Measurements from ENCODE around the gene ACBD4. TPM values are rescaled to one million over a fixed set of nuclear protein-coding genes. Genes with fewer than 3 reads are reported as not detected.

Gene ACBD4
- total RNA-seq, 1 experiment from 2014 or later: 21.8 TPM

DNA sequence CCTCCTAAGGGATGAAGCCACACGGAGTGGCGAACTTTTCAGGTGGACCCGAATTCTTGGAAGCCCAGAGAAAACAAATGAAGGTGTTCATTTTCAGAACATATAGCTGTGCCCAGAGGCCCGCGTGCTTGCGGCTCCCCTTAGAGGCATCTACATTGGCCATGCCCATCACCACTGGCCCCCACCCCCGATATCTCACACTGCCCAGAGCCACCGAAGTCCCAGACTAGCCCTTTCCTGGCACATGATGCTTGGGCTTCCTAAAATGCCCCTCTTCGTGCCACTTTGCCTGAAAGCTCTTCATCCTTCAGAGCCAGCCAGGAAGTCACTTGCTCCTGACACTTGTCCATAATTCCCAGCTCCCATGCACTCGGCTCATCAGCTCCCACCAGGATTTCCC, 10.7 kb downstream of the ACBD4 start:
- peak overlapping the region; percentile 98 for H3K4me3 Mint-ChIP-seq (ENCODE audit: low read depth, unreplicated experiment)
- BruUV-seq (replicated peaks): no TSS peak
- peaks cover 14% of the 10 kb centered on the region for H3K27me3 Mint-ChIP-seq (ENCODE audit: unreplicated experiment)
- no peaks in the 10 kb centered on the region for H3K9me3 Mint-ChIP-seq (ENCODE audit: low read depth, unreplicated experiment)
- TF ChIP-seq, protein P1, sequence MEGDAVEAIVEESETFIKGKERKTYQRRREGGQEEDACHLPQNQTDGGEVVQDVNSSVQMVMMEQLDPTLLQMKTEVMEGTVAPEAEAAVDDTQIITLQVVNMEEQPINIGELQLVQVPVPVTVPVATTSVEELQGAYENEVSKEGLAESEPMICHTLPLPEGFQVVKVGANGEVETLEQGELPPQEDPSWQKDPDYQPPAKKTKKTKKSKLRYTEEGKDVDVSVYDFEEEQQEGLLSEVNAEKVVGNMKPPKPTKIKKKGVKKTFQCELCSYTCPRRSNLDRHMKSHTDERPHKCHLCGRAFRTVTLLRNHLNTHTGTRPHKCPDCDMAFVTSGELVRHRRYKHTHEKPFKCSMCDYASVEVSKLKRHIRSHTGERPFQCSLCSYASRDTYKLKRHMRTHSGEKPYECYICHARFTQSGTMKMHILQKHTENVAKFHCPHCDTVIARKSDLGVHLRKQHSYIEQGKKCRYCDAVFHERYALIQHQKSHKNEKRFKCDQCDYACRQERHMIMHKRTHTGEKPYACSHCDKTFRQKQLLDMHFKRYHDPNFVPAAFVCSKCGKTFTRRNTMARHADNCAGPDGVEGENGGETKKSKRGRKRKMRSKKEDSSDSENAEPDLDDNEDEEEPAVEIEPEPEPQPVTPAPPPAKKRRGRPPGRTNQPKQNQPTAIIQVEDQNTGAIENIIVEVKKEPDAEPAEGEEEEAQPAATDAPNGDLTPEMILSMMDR (IDR thresholded peaks at IDR 0.05; ENCODE audit: unreplicated experiment): no peak
- H3K4me1 Mint-ChIP-seq (ENCODE audit: low read depth, unreplicated experiment): peaks cover 30% of the 10 kb centered on the region
- CTCF ChIA-PET: interaction anchor here (0.8 to 7.8 kb wide), 2 partner anchors 10 to 16 kb away, joined by 3 to 197 read pairs; partner anchors contain the start of genes ACBD4 and HEXIM2
- intact Hi-C loops (cut with micrococcal nuclease; ENCODE audit: unreplicated experiment): loop anchor here (10.0 kb wide), 1 partner anchor 239 kb away; no protein-coding TSS in a partner anchor
- peak overlapping the region; percentile 100 for H3K27ac Mint-ChIP-seq (ENCODE audit: unreplicated experiment)
- H3K36me3 Mint-ChIP-seq (ENCODE audit: insufficient read depth, unreplicated experiment): peaks cover 67% of the 10 kb centered on the region
- DNase-seq: no peak

- CTCF ChIA-PET: interaction anchor here (0.8 to 7.8 kb wide), 2 partner anchors 11 to 15 kb away, joined by 3 to 197 read pairs; partner anchors contain the start of genes ACBD4 and HEXIM2
- Mint-ChIP-seq H3K4me3 (ENCODE audit: low read depth, unreplicated experiment) (peak overlapping the region; percentile 98), H3K27me3 (ENCODE audit: unreplicated experiment) (peaks cover 14% of the 10 kb centered on the region), H3K36me3 (ENCODE audit: insufficient read depth, unreplicated experiment) (peaks cover 71% of the 10 kb centered on the region), H3K4me1 (ENCODE audit: low read depth, unreplicated experiment) (peaks cover 34% of the 10 kb centered on the region), H3K9me3 (ENCODE audit: low read depth, unreplicated experiment) (no peaks in the 10 kb centered on the region), H3K27ac (ENCODE audit: unreplicated experiment) (peak overlapping the region; percentile 100)
- DNase-seq: no peak
- TF ChIP-seq, protein P1 (IDR thresholded peaks at IDR 0.05; ENCODE audit: unreplicated experiment): no peak
- intact Hi-C loops (cut with micrococcal nuclease; ENCODE audit: unreplicated experiment): loop anchor here (10.0 kb wide), 1 partner anchor 238 kb away; no protein-coding TSS in a partner anchor
- no TSS peak for BruUV-seq (replicated peaks)
Measured at GRCh38 chr17:45146592-45146889, 11.1 kb downstream of the ACBD4 start.

DNA sequence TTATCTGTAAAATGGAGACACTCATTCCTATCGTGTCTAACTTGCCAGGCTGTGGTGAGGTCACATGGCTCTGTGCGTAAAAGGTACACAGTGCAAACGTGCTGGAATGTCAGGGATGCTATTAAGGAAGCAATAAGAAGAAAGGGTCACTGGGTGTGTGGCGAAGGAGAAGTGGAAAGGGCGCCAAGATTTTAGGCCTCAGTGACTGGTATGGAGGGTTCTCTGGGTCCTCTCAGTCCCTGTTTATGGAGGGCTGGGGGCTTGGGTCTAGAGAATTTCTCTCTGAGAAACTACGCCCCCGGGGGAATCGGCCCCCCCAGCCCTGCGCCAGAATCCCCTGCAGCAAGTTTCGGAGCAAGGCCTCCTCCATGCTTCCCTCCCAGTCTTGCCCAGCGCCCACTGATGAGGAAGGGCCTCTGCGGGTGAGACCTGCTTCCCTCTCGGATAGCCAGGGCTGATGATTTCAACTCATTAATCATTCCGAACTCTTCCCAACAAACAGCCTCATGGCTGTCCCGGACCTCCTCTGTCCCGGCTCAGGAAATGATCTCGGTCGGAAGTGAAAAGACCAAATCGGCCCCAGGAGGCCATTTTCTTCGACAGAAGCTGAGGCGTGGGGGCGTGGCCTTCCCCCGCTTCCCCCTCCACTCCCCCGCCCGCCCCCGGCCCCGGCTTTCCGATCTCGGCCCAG, 11.5 kb downstream of the ACBD4 start:
- H3K36me3 Mint-ChIP-seq (ENCODE audit: insufficient read depth, unreplicated experiment): peaks cover 76% of the 10 kb centered on the region
- peak; percentile 76 for DNase-seq

GRCh38 chr17:45147581-45148182, 12.2 kb downstream of the ACBD4 start:
- H3K27me3 Mint-ChIP-seq (ENCODE audit: unreplicated experiment): peaks cover 14% of the 10 kb centered on the region
- TF ChIP-seq, protein P1 (IDR thresholded peaks at IDR 0.05; ENCODE audit: unreplicated experiment): no peak
- peaks cover 79% of the 10 kb centered on the region for H3K36me3 Mint-ChIP-seq (ENCODE audit: insufficient read depth, unreplicated experiment)
- BruUV-seq (replicated peaks): TSS peak; percentile 58
- peak overlapping the region; percentile 98 for H3K4me3 Mint-ChIP-seq (ENCODE audit: low read depth, unreplicated experiment)
- peak overlapping the region; percentile 100 for H3K27ac Mint-ChIP-seq (ENCODE audit: unreplicated experiment)
- peaks cover 39% of the 10 kb centered on the region for H3K4me1 Mint-ChIP-seq (ENCODE audit: low read depth, unreplicated experiment)
- H3K9me3 Mint-ChIP-seq (ENCODE audit: low read depth, unreplicated experiment): no peaks in the 10 kb centered on the region
- CTCF ChIA-PET: interaction anchor here (0.6 to 7.8 kb wide), 16 partner anchors 9 to 977 kb away, joined by 3 to 253 read pairs (median 6); partner anchors contain the start of genes ACBD4 and HEXIM2
- intact Hi-C loops (cut with micrococcal nuclease; ENCODE audit: unreplicated experiment): loop anchor here (1.0 to 10.0 kb wide), 2 partner anchors 25 to 237 kb away; no protein-coding TSS in a partner anchor
- peak; percentile 81 for DNase-seq

More for the DNA sequence above, 11.5 kb downstream of the ACBD4 start:
- Mint-ChIP-seq H3K4me1 (ENCODE audit: low read depth, unreplicated experiment) (peaks cover 38% of the 10 kb centered on the region), H3K9me3 (ENCODE audit: low read depth, unreplicated experiment) (no peaks in the 10 kb centered on the region), H3K4me3 (ENCODE audit: low read depth, unreplicated experiment) (peak overlapping the region; percentile 98), H3K27me3 (ENCODE audit: unreplicated experiment) (peaks cover 14% of the 10 kb centered on the region), H3K27ac (ENCODE audit: unreplicated experiment) (peak overlapping the region; percentile 100)
- CTCF ChIA-PET: interaction anchor here (0.8 to 7.8 kb wide), 3 partner anchors 11 to 49 kb away, joined by 3 to 253 read pairs (median 197); partner anchors contain the start of genes ACBD4 and HEXIM2
- BruUV-seq (replicated peaks): no TSS peak
- intact Hi-C loops (cut with micrococcal nuclease; ENCODE audit: unreplicated experiment): loop anchor here (10.0 kb wide), 1 partner anchor 238 kb away; no protein-coding TSS in a partner anchor
- TF ChIP-seq, protein P1 (IDR thresholded peaks at IDR 0.05; ENCODE audit: unreplicated experiment): no peak
